A673 (cell line): Measurements from ENCODE around the gene CHCHD3.

Experiments used
- CTCF ChIP-seq: fragments of 300-800, 200-600 bp; sonication (generic); conservative IDR thresholded peaks from 2 replicates; pipeline ENCODE4 v1.5.1; 2017; ENCODE audit warnings: low read depth, mild to moderate bottlenecking, antibody characterized with exemption, low read length, moderate library complexity, mixed read lengths
- EZH2 ChIP-seq: fragments of 200-600 bp; sonication (generic); IDR thresholded peaks from 2 replicates; pipeline ENCODE4 v1.6.1; 2017; ENCODE audit warnings: borderline replicate concordance, low read depth, mild to moderate bottlenecking, mixed read lengths, antibody characterized with exemption, low read length; ENCODE audit not compliant: poor library complexity, severe bottlenecking

DNA sequence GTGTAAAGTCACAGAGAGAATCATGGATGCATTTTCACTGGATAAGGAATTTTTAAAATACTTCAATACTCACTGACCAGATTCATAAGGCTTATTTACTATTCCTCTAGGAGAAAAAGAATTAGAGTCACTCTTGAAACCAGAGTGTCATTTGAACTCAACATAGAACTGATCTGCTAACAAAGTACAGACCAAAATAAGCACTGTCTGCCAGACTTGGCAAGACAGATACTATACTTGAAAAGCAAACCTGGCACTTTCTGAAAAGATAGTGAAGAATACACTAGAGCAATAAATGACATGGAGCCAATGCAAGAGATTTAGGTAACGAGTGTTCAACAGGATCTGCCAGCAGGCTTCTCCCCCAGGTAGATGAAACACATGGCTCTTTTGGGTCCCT, 215.3 kb downstream of the CHCHD3 start:
- no peak for TF ChIP-seq CTCF
- TF ChIP-seq EZH2: no peak
